Central memory CD8-positive, alpha-beta T cell (primary cell): ENCODE results near the gene KRTAP13-1.

ENCODE experiments used
- ATAC-seq: fragments of 150-1000 bp; cut with Tn5 transposase; replicated peaks from 2 replicates; pipeline ENCODE4 v1.10.0; 2022; ENCODE audit warnings: mild to moderate bottlenecking, moderate FRiP score, moderate number of reproducible peaks; ENCODE audit not compliant: poor library complexity, severe bottlenecking; ENCODE audit errors: extremely low read depth
- DNase-seq, 2 donors: peaks; one replicate each; pipeline ENCODE4 v3.0.0; 2021; ENCODE audit warnings: low spot score in 2 of 2
- H3K27ac Mint-ChIP-seq: one replicate; pipeline ENCODE4 v1.8.0; 2022; ENCODE audit warnings: low read depth, mild to moderate bottlenecking, moderate library complexity, mixed read lengths
- H3K27me3 Mint-ChIP-seq: one replicate; pipeline ENCODE4 v1.8.0; 2022; ENCODE audit warnings: mixed read lengths
- H3K36me3 Mint-ChIP-seq: one replicate; pipeline ENCODE4 v1.8.0; 2022; ENCODE audit warnings: mild to moderate bottlenecking, moderate library complexity, mixed read lengths; ENCODE audit not compliant: insufficient read depth
- H3K4me1 Mint-ChIP-seq: one replicate; pipeline ENCODE4 v1.8.0; 2022; ENCODE audit warnings: mixed read lengths
- H3K4me3 Mint-ChIP-seq: one replicate; pipeline ENCODE4 v1.8.0; 2022; ENCODE audit warnings: mild to moderate bottlenecking, moderate library complexity, mixed read lengths
- H3K9me3 Mint-ChIP-seq: one replicate; pipeline ENCODE4 v1.8.0; 2022; ENCODE audit warnings: mixed read lengths

KRTAP13-1 gene

DNA sequence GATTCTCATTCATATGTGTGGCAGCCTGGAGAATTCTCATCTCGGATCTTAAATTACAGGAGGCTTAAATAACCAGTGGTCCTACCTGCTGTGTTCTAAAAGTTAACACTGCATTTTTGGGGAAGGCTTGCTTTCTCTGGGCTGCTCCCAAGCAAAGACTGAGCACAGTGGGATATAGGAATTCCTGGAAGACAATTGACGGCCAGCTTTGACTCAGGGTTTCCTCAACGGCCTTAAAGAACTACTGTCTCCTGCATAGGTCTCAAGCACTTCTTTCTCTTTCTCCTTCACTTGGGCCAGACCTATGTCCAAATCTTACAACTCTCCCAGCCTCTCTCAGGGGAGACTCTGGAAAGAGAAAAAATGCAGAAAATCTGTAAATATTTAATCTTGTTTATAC is 30.9 kb downstream of the KRTAP13-1 start:
- no peak overlapping the region for H3K27ac Mint-ChIP-seq
- H3K27me3 Mint-ChIP-seq = no peaks in the 10 kb centered on the region
- ATAC-seq (no peak), DNase-seq (no peak)
- H3K36me3 Mint-ChIP-seq = no peaks in the 10 kb centered on the region
- no peak overlapping the region for H3K4me3 Mint-ChIP-seq
- H3K9me3 Mint-ChIP-seq = peaks cover 17% of the 10 kb centered on the region
- no peaks in the 10 kb centered on the region for H3K4me1 Mint-ChIP-seq

DNA sequence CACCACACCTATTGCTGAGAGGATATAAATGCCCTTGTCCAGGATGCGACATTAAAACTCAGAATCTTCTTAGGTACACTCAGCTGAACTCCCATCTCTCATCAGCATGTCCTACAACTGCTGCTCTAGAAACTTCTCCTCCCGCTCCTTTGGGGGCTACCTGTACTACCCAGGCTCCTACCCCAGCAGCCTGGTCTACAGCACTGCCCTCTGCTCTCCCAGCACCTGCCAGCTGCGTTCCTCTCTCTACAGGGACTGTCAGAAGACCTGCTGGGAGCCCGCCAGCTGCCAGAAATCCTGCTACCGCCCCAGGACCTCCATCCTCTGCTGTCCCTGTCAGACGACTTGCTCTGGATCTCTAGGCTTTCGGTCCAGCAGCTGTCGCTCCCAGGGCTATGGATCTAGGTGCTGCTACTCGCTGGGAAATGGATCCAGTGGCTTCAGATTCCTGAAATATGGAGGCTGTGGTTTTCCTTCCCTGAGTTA is 34.4 kb downstream of the KRTAP13-1 start, which contains the start of gene KRTAP13-4:
Gene KRTAP13-4, plus strand, starts transcription at position 51 of the 486 bp plus-strand sequence. Its CDS starts 56 bp downstream, at position 107.
- Mint-ChIP-seq H3K27ac (no peak within 1 kb of the TSS), H3K4me3 (no peak within 1 kb of the TSS), H3K4me1 (no peaks in the 10 kb centered on the region), H3K36me3 (no peaks in the 10 kb centered on the region), H3K27me3 (no peaks in the 10 kb centered on the region), H3K9me3 (peaks cover 17% of the 10 kb centered on the region)
- no peak for DNase-seq
- no peak for ATAC-seq

DNA sequence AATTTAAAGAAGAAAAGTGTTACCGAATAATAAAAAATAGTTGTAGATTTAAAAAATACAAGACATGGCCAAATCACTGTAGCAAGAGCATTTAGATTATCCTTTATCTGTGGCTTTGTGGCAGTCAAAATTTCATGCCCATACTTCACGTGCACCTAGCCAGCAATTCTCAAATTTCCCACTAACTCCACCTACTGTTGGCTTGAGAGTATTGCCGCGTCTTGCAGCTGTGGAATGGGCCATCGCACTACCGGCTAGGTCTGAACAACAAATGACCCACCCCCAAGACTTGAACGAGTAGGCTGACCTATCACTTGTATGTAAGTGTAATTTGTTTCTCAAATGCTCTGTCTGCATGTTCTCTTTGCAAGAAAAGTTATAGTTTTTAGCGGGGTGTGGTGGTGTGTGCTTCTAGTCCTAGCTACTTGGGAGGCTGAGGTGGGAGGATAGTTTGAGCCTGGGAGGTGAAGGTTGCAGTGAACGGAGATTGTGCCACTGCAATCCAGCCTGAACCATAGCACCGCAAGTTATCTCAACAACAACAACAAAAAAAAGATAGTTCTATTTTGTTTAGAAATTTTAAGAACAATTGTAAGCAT is 38.3 kb downstream of the KRTAP13-1 start:
- no peaks in the 10 kb centered on the region for H3K27me3 Mint-ChIP-seq
- H3K36me3 Mint-ChIP-seq = no peaks in the 10 kb centered on the region
- no peaks in the 10 kb centered on the region for H3K4me1 Mint-ChIP-seq
- no peak for ATAC-seq
- no peak overlapping the region for H3K27ac Mint-ChIP-seq
- no peak for DNase-seq
- no peak overlapping the region for H3K4me3 Mint-ChIP-seq
- peaks cover 16% of the 10 kb centered on the region for H3K9me3 Mint-ChIP-seq

DNA sequence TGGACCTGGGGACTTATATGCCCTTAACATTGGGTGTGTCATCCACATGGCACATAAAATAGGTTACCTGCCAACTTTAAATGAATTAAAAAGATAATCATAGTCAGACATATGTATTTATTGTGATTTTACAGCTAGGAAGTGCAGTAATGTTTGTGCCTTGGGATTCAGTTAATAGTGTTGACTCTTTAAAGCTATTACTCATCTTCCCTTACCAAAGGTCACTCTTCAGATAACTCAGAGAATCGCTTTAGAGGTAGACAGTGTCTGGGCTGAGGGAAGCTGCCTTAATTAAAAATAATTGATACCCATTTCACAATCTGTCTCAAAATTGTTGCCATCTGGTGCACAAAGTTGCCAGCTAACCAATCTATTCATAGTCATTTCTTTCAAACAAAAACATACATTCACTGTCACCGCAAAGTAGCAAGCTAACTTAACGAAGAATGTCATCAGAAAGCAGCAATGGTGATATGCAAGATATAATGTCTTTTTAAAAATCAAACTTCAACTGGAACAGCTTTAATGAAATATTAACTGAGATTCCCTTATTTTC is 41.3 kb downstream of the KRTAP13-1 start:
- no peak for ATAC-seq
- Mint-ChIP-seq H3K27ac (no peak overlapping the region), H3K9me3 (peaks cover 20% of the 10 kb centered on the region), H3K36me3 (peaks cover 2% of the 10 kb centered on the region), H3K27me3 (no peaks in the 10 kb centered on the region), H3K4me3 (no peak overlapping the region), H3K4me1 (no peaks in the 10 kb centered on the region)
- no peak for DNase-seq

DNA sequence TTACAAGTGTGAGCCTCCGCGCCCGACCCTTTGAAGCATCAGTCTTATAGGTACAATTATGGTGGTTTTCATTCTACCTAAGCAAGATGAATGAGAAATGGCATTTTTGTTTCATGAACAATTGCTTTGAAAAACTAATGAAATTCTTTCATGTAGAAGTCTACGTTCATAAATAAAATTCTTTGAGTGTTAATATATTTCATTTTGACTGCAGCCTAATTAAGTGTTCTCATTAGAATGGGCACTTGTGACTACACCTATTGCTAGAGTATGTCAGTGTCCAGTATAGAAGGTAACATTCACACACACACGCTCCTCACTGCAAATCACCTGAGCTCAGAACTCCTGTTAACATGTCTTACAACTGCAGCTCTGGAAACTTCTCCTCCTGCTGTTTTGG is 44.1 kb downstream of the KRTAP13-1 start, which contains the start of gene KRTAP15-1:
Gene KRTAP15-1, plus strand, starts transcription at position 301 of the 400 bp plus-strand sequence. Its CDS starts 53 bp downstream, at position 354.
- DNase-seq (no peak), ATAC-seq (no peak)
- H3K9me3 Mint-ChIP-seq = peaks cover 20% of the 10 kb centered on the region
- H3K4me3 Mint-ChIP-seq = no peak within 1 kb of the TSS
- peaks cover 2% of the 10 kb centered on the region for H3K36me3 Mint-ChIP-seq
- no peaks in the 10 kb centered on the region for H3K27me3 Mint-ChIP-seq
- H3K27ac Mint-ChIP-seq = no peak within 1 kb of the TSS
- H3K4me1 Mint-ChIP-seq = no peaks in the 10 kb centered on the region

DNA sequence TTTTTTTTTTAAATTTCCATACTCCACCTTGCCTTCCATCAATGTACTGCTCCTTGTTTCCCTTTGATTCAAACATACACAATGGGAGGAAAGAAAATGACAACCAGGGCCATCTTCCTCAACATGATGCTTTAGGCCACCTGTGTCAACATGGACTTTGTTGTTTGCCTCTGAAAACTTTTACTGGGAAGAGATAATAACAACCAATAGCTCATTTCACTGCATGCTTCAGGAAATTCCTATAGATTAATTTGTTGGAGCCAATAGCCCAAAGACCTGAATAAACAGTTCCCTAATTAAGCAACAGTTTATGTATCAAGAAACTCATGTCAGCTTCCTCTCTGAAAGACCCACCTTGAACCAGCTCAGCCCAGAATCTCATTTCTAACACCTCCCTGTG is 47.4 kb downstream of the KRTAP13-1 start:
- Mint-ChIP-seq H3K36me3 (peaks cover 2% of the 10 kb centered on the region), H3K27me3 (no peaks in the 10 kb centered on the region), H3K4me3 (no peak overlapping the region), H3K4me1 (no peaks in the 10 kb centered on the region), H3K9me3 (peaks cover 14% of the 10 kb centered on the region), H3K27ac (no peak overlapping the region)
- DNase-seq = no peak
- no peak for ATAC-seq

DNA sequence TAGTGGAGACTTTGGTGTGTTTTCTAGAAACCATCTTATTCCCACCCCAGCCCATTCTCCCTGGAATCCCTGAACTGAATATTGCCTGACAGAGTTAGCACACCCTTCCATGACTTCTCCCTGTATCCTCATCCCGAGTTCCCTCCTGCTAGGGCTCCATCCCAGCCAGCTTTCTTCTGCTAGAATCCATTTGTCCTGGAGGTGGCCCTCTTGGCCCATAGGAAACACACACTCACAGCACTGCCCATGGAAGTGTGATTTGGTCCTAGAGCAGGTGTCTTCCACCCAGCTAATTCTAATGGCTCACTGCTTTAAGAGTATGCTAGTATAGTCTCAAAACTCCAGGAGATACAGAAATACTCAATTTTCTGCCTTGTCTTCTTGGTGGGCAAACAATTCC is 48.4 kb downstream of the KRTAP13-1 start:
- Mint-ChIP-seq H3K27ac (no peak overlapping the region), H3K36me3 (peaks cover 2% of the 10 kb centered on the region), H3K4me1 (no peaks in the 10 kb centered on the region), H3K27me3 (no peaks in the 10 kb centered on the region), H3K9me3 (peaks cover 15% of the 10 kb centered on the region), H3K4me3 (no peak overlapping the region)
- no peak for DNase-seq
- ATAC-seq = no peak
